ENCODE data around the gene TEX261. TPM values are rescaled to one million over a fixed set of nuclear protein-coding genes. Genes with fewer than 3 reads are reported as not detected.

Gene TEX261
- total RNA-seq, 1 donor from 2014 or later: 63.3 TPM

DNA sequence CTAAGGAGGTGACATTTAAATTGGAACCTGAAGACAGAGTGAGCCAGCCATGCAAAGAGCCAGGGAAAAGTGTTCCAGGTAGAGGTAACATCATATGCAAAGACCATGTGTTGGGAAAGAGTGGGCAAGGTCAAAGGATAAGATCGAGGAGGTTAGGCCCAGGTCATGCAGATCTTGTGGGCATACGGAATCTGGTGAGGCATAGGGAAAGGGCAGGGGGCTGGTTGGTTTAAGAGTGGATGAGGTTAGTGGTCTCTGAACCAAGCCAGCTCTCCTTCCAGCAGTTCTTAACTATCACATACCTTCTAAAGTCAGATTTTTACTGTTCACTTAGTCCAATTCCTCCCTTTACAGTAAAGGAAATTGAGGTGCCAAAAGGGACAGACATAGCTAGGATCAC, 13.3 kb downstream of the TEX261 start:
- DNase-seq: no peak

- DNase-seq: no peak
These were observed 15.0 kb downstream of the TEX261 start for GRCh38 chr2:70979626-70980025.

GRCh38 chr2:70979180-70979488, 15.5 kb downstream of the TEX261 start:
- DNase-seq: no peak

GRCh38 chr2:70978341-70979179, 16.1 kb downstream of the TEX261 start, which contains the start of gene ANKRD53:
Gene ANKRD53, plus strand, starts transcription at chr2:70978630. Its CDS starts 16 bp downstream, at chr2:70978646.
- peak; percentile 54 for DNase-seq

GRCh38 chr2:70977605-70978205, 17.0 kb downstream of the TEX261 start:
- DNase-seq: peak; percentile 24

- no peak for DNase-seq
These were observed 19.4 kb downstream of the TEX261 start for GRCh38 chr2:70975237-70975636.

DNA sequence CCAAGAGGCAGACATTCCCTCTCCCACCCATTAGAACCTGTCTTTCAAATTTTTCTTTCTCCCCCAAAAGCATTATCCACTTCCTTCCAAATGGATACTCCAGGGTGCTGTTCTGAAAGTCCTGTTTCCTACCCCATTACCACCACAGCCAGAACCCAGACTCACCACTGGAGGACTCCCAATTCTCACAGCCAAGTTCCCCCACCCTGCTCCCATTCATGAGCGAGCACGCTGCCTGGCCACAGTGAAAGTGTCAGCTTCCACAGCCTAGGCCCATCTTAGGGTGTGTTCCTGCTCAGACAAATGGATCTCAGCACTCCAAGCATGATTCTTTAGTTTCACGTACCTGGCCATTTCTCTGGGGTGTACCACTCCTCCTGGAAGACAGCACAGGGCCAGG, 20.1 kb downstream of the TEX261 start:
- no peak for DNase-seq

GRCh38 chr2:70967189-70967588, 27.5 kb downstream of the TEX261 start:
- DNase-seq: no peak

GRCh38 chr2:70966681-70967080, 28.0 kb downstream of the TEX261 start:
- no peak for DNase-seq

GRCh38 chr2:70965506-70965905, 29.2 kb downstream of the TEX261 start:
- no peak for DNase-seq

DNA sequence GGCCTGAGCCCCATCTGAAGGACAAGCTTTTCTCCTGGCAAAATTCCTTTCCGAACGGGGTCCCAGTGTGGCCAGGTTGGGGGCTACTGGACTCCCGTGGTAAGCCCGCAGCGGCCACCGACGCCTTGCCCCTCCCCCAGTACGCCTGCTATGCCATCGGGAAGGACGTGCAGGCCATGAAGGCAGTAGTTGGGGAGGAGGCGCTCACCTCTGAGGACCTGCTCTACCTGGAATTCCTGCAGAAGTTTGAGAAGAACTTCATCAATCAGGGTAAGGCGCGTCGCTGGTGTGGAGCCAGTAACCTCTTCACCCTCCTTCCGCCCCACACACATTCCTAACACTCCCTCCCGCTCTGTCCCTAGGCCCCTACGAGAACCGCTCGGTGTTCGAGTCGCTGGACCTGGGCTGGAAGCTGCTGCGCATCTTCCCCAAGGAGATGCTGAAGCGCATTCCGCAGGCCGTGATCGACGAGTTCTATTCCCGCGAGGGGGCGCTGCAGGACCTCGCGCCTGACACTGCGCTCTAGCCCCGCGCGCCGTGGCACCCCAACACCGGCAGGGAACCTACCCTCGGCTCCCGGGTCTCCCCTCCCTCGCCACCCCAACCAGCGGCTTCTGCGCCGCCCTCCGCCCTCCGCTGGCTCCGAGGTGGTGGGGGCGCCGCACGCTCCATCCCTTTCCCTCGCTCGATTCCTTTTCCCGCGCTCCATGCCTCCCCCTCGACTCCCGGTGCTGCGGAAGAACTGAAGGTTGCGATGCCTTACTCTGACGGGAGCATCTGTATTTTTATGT, 29.9 kb downstream of the TEX261 start:
- peak; percentile 70 for DNase-seq

- no peak for DNase-seq
These were observed 30.5 kb downstream of the TEX261 start for GRCh38 chr2:70964133-70964532.

DNA sequence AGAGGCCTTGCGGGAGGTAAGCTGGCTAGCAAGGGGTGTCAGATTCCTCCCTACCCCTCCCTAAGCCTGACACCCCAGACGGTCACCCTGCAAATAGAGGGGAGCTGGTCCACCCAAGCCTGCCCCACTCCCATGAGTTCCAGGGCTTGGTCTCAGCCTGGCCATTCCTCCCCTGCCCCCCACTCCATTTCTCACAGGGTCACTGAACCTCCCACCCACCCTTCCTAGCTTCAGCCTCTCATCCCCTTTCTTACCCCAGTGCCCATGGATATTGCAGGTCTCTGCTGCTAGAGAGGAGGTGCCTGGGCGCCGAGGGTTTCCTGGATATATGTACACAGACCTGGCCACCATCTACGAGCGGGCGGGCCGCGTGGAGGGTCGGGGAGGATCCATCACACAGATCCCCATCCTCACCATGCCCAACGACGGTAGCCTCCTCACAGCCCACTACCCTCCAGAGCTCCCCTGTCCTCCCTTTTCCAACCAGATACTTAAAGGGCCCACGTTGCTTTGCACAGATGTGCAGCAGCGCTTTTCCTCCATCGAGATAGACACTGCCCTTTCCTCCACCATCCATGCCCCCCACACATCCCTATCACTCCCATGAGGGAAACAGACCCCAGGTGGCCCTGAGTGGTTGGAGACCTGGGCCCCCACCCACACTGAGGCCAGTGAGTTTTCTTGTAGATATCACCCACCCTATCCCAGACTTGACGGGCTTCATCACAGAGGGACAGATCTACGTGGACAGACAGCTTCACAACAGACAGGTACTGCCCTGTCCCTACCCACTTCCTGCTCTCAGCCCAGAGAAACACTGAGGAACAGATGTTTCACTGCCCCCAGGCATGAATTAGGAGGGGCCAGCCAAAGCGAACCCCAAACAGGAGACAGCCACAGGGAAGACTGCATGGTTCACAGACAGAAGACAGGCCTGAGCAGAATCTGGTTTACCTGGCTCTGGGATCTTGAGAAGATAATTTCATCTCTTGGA, 31.5 kb downstream of the TEX261 start:
- DNase-seq: no peak

DNA sequence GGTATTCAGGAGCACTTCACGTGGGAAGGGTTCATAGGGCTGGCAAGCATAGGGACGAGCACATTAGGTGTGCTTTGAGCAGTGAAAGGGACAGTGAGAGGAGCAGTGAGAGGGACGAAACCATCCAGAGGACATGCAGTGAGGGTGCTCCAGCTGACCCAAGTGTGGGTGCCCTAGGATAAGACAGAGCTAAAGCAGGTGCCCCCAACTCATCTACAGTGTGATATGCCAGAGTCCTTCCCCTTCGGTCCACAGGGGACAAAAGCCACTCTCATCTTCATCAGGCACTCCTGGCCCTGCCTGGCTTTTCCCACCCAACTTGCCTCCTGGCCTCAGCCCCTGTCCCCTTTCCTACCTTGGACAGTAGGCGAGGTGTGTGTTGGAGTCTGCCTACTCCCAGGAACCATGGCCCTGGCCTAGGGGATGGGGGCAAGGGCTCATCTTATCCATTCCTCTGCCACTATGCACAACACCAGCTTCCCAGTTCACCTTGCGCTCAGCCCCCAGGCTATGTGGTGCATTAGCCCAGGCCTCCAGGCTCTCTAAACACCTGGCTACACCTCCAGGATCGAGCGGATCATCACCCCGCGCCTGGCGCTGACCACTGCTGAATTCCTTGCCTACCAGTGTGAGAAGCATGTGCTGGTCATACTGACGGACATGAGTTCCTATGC, 32.3 kb downstream of the TEX261 start:
- no peak for DNase-seq

- DNase-seq: no peak
These were observed 33.1 kb downstream of the TEX261 start for GRCh38 chr2:70961648-70961994.

DNA sequence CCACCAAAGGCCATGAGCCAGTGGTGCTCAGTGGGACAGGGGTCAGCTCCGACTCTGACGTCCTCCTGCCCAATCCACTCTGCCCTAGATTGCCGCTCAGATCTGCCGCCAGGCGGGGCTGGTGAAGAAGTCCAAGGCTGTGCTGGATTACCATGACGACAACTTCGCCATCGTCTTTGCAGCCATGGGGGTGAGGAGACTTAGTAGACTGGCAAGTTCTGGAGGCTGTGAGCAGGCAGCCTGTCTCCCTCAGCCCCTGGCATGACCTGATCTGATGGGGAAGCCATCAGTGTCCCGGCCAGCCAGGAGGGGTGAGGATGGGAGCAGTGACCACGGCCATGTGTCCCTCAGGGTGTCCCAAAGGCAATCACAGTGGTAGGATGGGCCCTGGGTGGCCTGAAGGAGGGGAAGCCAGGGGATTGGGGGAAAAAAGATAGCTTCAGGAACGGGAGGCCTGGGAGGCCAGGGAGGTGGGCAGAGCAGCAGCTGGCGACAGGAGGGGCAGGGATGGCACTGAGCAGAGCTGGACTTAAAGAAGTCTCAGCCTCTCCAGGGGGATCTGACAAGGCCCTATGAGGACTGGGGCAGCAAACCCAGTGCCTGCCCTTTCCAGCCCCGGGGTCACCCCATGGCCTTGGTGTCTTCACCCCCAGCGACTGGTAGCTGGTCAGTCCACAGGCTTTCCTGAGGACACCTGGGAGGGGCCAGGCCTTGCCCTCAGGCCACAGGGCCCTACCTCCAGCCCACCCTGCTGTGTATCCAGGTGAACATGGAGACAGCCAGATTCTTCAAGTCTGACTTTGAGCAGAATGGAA, 33.6 kb downstream of the TEX261 start:
- no peak for DNase-seq

DNA sequence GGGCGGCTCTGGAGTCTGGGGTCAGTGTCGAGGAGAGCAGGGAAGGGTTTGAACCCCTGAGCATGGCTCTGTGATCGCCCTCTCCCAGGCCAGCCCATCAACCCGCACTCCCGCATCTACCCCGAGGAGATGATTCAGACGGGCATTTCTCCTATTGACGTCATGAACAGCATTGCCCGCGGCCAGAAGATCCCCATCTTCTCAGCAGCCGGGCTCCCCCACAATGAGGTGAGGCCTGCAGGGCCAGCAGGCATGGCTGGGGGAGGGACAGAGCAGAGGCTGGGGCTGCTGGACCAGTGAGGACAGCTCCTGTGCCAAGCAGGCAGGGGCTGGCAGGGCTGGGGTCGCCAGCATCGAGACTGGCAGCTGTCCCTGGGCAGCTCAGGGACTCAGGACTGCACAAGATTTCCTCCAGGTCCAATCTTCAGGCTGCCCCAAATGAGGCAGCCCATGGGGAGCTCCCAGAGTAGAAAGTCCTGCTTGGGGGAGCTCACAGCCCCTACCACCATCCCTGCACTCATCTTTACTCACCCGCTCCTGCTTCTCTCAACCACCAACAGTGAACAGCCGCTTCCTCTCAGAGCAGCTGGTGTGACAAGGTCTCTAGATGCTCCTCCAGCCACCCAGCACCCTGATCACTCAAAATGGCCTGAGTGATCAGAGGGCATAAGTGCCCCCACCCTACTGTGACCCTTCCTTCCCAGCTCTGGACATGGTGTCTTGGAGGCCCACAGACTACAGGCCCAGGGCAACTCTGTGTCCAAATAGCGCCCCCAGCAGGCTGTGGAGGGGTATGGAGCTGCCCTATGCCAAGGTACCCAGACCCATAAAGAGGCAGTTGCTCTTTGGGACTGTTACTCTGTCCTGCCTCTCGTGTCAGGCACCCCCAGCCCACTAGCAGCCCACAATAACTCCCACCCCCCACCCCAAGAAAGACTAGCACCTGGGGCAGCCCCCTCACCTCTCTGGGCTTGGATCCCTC, 34.5 kb downstream of the TEX261 start:
- DNase-seq: no peak

DNA sequence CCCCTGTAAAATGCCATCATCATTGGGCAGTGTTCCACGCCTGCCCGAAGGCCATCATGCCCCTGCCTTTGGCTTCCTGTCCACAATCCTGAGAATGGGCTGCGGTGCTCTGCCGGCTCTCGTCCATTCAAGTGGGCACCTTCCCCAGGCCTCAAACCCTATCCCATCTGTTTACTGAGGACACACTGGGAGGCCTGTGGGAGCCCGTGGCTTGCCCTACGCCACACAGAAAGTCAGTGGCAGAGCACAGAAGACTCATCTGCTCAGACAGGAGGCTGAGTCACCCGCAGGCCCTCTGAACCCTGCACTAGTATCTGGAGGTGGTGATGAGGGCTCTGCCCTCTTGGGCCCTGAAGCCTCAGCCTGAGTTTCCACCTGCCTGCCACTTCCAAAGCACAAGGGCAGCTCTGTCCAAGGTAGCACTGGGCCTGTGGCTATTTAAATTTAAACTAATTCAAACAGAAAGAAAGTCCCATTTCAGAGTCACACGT, 35.4 kb downstream of the TEX261 start:
- DNase-seq: no peak

DNA sequence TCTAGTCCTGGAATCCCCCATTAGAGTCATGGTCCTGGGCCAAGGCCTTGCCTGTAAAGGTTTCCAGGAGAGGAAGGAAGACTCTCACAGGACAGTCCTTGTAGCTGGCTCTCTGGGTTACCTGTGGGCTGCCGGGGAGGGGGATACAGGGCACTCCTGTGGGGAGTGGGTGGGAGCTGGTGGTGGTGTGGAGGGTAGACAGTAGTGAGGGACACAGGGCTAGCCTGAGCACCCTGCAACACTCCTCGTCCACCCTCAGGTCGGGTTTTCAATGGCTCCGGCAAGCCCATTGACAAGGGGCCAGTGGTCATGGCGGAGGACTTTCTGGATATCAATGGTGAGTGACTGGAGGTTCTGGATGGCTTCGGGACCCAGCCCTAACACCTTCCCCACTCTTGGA, 35.9 kb downstream of the TEX261 start:
- no peak for DNase-seq
